ENCODE results near the gene SCGB1A1.

- no peak for TF ChIP-seq YY1 (IDR thresholded peaks at IDR 0.05; ENCODE audit: insufficient read depth, insufficient read length)
- TF ChIP-seq ZNF274 (IDR thresholded peaks at IDR 0.05; ENCODE audit: low read depth, low read length) = no peak
- no peak for TF ChIP-seq SUZ12 (IDR thresholded peaks at IDR 0.05; ENCODE audit: extremely low read depth, insufficient read depth, insufficient read length)
Observed at GRCh38 chr11:62391642-62392425, 27.0 kb upstream of the SCGB1A1 start.
